ENCODE measurements around the gene RASA2. TPM values are rescaled to one million over a fixed set of nuclear protein-coding genes. Genes with fewer than 3 reads are reported as not detected.

The RASA2 gene
- total RNA-seq, 1 experiment from 2014 or later: 17.1 TPM

- no TSS peak for BruUV-seq (replicated peaks)
- Histone ChIP-seq H3K4me2 (no peak overlapping the region), H3F3A (ENCODE audit: insufficient read depth, low read depth) (peaks cover 6% of the 10 kb centered on the region; the same call in 1 of the 2 replicates), H4K20me1 (ENCODE audit: insufficient read depth) (no peaks in the 10 kb centered on the region), H3K9me2 (ENCODE audit: insufficient read depth) (no peaks in the 10 kb centered on the region), H2AFZ (no peak overlapping the region), H3K79me2 (ENCODE audit: low read depth) (no peaks in the 10 kb centered on the region), H3K4me1 (replicated peaks; ENCODE audit: insufficient read depth) (peaks cover 14% of the 10 kb centered on the region), H3K36me3 (ENCODE audit: low read depth) (no peaks in the 10 kb centered on the region), H3K9me3 (ENCODE audit: insufficient read depth, low read depth) (no peaks in the 10 kb centered on the region), H3K27me3 (ENCODE audit: insufficient read depth, low read depth) (no peaks in the 10 kb centered on the region), H3K27ac (no peak overlapping the region), H3K4me3 (no peak overlapping the region)
- ChIA-PET CTCF (interaction anchor here (0.8 to 3.7 kb wide), 6 partner anchors 14 to 222 kb away, joined by 3 to 43 read pairs (median 6); partner anchors contain the start of gene PXYLP1), POLR2A (ENCODE audit: unreplicated experiment) (interaction anchor here (0.5 to 0.6 kb wide), 3 partner anchors 159 to 563 kb away, joined by 3 to 11 read pairs (median 3); partner anchors contain the start of gene PXYLP1)
- no peak for DNase-seq
- TF ChIP-seq, protein P1, sequence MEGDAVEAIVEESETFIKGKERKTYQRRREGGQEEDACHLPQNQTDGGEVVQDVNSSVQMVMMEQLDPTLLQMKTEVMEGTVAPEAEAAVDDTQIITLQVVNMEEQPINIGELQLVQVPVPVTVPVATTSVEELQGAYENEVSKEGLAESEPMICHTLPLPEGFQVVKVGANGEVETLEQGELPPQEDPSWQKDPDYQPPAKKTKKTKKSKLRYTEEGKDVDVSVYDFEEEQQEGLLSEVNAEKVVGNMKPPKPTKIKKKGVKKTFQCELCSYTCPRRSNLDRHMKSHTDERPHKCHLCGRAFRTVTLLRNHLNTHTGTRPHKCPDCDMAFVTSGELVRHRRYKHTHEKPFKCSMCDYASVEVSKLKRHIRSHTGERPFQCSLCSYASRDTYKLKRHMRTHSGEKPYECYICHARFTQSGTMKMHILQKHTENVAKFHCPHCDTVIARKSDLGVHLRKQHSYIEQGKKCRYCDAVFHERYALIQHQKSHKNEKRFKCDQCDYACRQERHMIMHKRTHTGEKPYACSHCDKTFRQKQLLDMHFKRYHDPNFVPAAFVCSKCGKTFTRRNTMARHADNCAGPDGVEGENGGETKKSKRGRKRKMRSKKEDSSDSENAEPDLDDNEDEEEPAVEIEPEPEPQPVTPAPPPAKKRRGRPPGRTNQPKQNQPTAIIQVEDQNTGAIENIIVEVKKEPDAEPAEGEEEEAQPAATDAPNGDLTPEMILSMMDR (conservative IDR thresholded peaks at IDR 0.05): no peak
- TF ChIP-seq EZH2 (IDR thresholded peaks at IDR 0.05; ENCODE audit: low read depth): no peak
- intact Hi-C loops (cut with micrococcal nuclease; ENCODE audit: unreplicated experiment): loop anchor here (5.0 to 10.0 kb wide), 3 partner anchors 52 to 449 kb away; no protein-coding TSS in a partner anchor
Measured at GRCh38 chr3:141454054-141454453, 32.8 kb upstream of the RASA2 start.

DNA sequence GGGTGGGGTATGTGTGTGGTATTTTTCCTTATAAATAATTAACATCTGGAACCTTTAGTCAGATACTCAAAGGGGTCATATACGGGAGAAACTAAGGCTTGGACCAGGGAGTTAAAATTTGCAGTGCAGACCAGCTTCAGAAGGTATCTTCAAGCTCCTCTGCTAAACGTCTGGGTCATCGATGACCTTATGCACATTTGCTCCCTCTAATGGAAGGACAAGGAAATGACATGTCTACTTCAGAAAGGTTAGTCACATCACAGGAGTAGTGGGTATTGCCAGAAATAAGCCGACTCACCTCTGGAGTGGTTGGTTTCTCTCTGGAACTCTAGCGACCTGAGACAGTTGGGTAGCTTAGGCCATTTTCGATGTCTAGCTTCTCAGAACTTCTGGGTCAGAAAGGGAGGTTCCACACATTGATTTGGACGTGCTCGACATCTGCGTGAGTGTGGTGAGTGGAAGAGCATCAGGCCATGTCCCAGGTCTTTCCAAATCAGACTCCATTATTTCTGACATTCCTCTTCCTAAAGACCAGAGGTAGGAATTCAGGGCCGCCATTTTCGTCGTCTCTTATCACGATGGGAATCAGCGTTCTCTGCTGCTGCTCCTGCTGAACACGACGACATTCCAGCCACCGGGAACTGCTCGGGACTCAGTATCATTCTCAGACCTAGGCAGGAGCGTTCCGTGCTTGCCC, 31.8 kb upstream of the RASA2 start:
- peak overlapping the region; percentile 25; the same call in 1 of the 2 replicates for H3K4me2 ChIP-seq
- H4K20me1 ChIP-seq (ENCODE audit: insufficient read depth): no peaks in the 10 kb centered on the region
- H3K9me2 ChIP-seq (ENCODE audit: insufficient read depth): no peaks in the 10 kb centered on the region
- no TSS peak for BruUV-seq (replicated peaks)
- no peaks in the 10 kb centered on the region for H3K9me3 ChIP-seq (ENCODE audit: insufficient read depth, low read depth)
- H3K27ac ChIP-seq: no peak overlapping the region
- no peak overlapping the region for H3K4me3 ChIP-seq
- H3K36me3 ChIP-seq (ENCODE audit: low read depth): no peaks in the 10 kb centered on the region
- H3F3A ChIP-seq (ENCODE audit: insufficient read depth, low read depth): peaks cover 6% of the 10 kb centered on the region; the same call in 1 of the 2 replicates
- intact Hi-C loops (cut with micrococcal nuclease; ENCODE audit: unreplicated experiment): loop anchor here (5.0 to 10.0 kb wide), 3 partner anchors 53 to 450 kb away; no protein-coding TSS in a partner anchor
- no peak for TF ChIP-seq EZH2 (IDR thresholded peaks at IDR 0.05; ENCODE audit: low read depth)
- TF ChIP-seq, protein P1 (conservative IDR thresholded peaks at IDR 0.05): peak; percentile 83
- no peaks in the 10 kb centered on the region for H3K79me2 ChIP-seq (ENCODE audit: low read depth)
- CTCF ChIA-PET: interaction anchor here (0.6 to 3.7 kb wide), 8 partner anchors 15 to 223 kb away, joined by 3 to 43 read pairs (median 6); partner anchors contain the start of gene PXYLP1
- POLR2A ChIA-PET (ENCODE audit: unreplicated experiment): interaction anchor here (0.5 to 0.7 kb wide), 4 partner anchors 101 to 562 kb away, joined by 3 to 11 read pairs (median 4); partner anchors contain the start of gene PXYLP1
- no peak overlapping the region for H2AFZ ChIP-seq
- peak; percentile 21 to 79 for DNase-seq
- no peaks in the 10 kb centered on the region for H3K27me3 ChIP-seq (ENCODE audit: insufficient read depth, low read depth)
- peaks cover 14% of the 10 kb centered on the region for H3K4me1 ChIP-seq (replicated peaks; ENCODE audit: insufficient read depth)

GRCh38 chr3:141455603-141456300, 31.1 kb upstream of the RASA2 start:
- TF ChIP-seq, protein P1 (conservative IDR thresholded peaks at IDR 0.05): no peak
- Histone ChIP-seq H3K4me2 (peak overlapping the region; percentile 21; the same call in 1 of the 2 replicates), H3K4me1 (replicated peaks; ENCODE audit: insufficient read depth) (peaks cover 14% of the 10 kb centered on the region), H4K20me1 (ENCODE audit: insufficient read depth) (no peaks in the 10 kb centered on the region), H3F3A (ENCODE audit: insufficient read depth, low read depth) (peaks cover 6% of the 10 kb centered on the region; the same call in 1 of the 2 replicates), H3K27me3 (ENCODE audit: insufficient read depth, low read depth) (no peaks in the 10 kb centered on the region), H3K36me3 (ENCODE audit: low read depth) (no peaks in the 10 kb centered on the region), H3K79me2 (ENCODE audit: low read depth) (no peaks in the 10 kb centered on the region), H3K4me3 (no peak overlapping the region), H2AFZ (no peak overlapping the region), H3K9me2 (ENCODE audit: insufficient read depth) (no peaks in the 10 kb centered on the region), H3K27ac (no peak overlapping the region), H3K9me3 (ENCODE audit: insufficient read depth, low read depth) (no peaks in the 10 kb centered on the region)
- CTCF ChIA-PET: interaction anchor here (1.8 kb wide), 1 partner anchor 95 kb away, joined by 18 read pairs; no protein-coding TSS in a partner anchor
- intact Hi-C loops (cut with micrococcal nuclease; ENCODE audit: unreplicated experiment): loop anchor here (10.0 kb wide), 1 partner anchor 451 kb away; no protein-coding TSS in a partner anchor
- DNase-seq: no peak
- no TSS peak for BruUV-seq (replicated peaks)
- POLR2A ChIA-PET (ENCODE audit: unreplicated experiment): no interaction called here

Measured in PC-9 (cell line).